ENCODE data around the gene GPR157.
"Not testable (repeated sequence)": the region's sequence is repeated elsewhere in the genome, so short reads cannot be mapped to it uniquely, and the experiment has no call there.

GPR157 gene, protein sequence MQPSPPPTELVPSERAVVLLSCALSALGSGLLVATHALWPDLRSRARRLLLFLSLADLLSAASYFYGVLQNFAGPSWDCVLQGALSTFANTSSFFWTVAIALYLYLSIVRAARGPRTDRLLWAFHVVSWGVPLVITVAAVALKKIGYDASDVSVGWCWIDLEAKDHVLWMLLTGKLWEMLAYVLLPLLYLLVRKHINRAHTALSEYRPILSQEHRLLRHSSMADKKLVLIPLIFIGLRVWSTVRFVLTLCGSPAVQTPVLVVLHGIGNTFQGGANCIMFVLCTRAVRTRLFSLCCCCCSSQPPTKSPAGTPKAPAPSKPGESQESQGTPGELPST

DNA sequence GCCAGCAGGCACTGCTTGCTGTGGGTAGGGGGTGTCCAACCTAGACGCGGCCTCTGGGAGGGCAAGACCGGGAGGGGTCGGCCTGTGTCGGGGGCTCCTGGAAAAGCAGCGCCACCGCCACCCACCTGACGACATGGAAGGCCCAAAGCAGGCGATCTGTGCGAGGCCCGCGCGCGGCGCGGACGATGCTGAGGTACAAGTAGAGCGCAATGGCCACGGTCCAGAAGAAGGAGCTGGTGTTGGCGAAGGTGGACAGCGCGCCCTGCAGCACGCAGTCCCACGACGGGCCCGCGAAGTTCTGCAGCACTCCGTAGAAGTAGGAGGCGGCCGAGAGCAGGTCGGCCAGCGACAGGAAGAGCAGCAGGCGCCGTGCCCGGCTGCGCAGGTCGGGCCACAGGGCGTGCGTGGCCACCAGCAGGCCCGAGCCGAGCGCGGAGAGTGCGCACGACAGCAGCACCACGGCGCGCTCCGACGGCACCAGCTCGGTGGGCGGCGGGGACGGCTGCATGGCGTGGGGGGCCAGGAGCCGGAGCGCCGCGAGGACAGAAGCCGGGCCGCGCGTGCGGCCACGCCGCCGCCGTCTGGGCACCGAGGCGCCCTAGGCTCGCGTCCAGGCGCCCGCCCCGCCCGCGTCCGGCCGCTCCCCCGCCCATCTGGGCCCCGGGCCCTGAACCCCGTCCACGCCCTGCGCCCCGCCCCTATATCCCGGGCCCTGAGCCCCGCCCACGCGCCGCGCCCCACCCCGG is at the start of gene GPR157:
Gene GPR157 (minus strand): TSS at position 583 of the 746 bp plus-strand sequence. CDS start 75 bp downstream, at position 508.
- DNase-seq (ENCODE audit: low read depth, low spot score): peak; percentile 40

DNA sequence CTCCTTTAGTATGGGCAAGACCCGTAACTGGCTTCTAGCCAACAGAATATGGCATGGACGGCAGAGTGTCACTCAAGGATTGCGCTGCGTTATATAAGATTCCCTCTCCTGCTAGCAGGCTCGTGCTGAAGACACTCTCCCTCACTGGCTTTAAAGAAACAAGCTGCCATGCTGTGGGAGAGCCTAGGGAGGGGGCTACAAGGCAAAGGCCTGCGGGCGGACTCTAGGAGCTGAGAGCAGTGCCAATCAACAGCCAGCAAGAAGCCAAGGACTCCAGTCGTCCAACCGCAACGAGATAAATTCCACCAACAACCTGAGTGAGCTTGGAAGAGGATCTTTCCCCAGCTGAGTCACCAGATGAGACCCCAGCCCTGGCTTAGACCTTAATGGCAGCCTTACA is 45.9 kb upstream of the GPR157 start:
- no peak for DNase-seq (ENCODE audit: low read depth, low spot score)

DNA sequence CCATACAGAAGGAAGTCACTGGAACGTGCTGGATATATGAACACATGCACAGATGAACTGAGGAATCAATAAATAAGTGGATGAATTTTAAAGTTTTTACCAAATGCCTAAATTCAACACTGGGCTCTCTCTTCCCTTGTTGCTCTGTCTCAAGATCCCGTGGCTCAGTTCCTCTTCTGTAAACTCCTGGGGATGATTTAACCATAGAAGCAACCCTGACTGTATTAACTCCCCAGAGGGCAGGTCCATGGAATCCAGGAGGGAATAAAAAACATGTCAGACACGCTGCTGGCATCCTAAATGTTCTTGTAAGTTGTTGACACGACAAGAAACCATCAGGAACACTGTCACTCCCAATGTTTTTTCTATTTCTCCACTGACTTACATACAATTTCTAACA is 45.3 kb upstream of the GPR157 start:
- DNase-seq (ENCODE audit: low read depth, low spot score): no peak

DNA sequence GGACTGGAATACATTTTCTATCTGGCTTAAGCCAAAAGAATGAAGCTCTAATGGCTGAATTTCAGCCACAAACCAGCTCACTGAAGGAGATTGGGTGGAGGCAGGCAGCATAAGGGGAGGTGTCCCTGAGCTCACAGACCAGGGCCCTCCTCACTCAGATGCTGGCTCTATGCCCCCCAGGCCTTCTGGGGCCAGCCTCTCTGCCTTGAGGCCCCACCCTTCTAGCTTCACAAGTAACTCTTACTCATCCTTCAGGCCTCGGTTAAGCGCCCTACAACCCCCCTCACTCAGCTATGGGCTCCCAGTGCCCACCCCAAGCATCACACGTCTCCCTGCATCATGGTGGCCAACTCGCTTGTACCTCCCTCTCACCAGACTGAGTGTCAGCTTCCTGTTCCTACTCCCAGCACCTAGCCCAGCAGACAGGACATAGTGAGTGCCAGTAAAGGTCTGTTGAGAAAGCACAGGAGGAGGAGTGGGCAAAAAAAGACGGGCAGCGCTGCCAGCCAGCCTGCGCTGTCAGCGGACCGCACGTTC is 40.8 kb upstream of the GPR157 start:
- no peak for DNase-seq (ENCODE audit: low read depth, low spot score)

DNA sequence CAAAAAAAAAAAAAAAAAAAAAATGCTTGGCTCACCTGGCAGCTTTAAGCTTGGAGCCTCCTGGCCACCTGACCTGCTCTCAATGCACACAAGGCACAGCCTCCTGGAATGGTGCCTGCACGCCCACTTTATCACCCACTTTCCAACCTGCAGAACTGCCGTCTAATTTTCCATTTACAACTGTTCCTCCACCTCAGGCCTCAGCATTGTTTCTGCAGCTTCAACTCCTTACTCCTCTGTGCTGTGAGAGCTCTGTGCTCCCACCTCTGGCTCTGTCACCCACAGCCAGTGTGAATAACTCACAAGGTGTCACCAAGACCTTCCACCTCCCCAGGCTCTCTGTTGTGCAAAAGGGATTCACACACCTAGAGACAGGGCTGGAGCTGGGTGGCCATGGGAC is 38.7 kb upstream of the GPR157 start:
- no peak for DNase-seq (ENCODE audit: low read depth, low spot score)

DNA sequence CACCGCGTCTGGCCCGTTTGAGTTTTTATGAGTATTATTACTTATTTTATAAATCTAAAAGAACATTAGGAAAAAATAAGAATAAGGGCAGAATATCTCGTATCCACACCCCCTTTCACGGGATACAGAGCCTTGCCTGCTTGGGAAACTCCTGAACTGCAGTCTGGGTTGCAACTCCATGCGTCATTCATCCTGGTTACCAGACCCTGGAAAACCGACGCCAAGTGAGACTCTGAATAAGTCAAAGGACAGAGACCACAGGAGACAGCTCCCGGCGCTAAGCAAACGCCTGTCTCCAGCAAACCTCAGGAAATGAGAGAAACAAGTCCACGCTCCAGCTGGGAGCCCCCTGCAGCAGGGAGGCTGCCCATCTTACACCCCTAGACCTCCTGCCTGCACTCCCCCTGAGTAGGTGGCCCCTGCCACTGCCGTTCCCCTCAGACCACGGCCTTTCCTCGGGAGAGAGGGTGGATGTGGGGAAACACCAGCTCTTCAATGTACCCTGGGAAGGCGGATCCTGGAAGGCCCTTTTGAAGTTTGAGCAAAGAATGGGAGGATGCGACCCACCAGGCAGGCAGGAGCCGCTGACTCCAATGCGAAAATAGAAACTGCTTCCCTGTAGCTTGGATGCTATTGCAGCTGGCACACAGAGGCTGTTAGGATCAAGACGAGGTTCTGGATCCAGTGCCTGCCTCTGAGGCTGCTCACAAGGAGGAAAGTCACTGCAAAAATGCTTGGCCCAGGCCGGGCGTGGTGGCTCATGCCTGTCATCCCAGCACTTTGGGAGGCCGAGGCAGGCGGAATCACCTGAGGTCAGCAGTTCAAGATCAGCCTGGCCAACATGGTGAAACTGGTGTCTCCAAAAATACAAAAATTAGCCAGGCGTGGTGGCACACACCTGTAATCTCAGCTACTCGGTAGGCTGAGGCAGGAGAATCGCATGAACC is 37.7 kb upstream of the GPR157 start:
- no peak for DNase-seq (ENCODE audit: low read depth, low spot score)

DNA sequence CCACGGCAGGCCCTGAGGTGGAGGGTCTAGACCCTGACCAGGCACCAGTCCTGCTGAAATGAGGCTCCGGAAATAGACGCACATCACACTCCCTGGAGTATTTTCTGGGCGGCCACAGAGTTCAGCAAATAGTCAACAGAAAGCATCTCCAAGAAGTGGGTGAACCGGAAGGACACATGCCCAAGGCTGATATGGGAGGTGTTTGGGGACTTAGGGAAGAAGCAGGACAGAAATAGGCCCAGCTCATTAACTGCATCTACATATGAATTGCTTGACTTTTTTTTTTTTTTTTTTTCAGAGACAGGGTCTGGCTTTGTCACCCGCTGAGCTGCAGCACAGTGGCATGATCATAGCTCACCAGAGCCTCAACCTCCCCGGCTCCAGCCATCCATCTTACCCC is 36.5 kb upstream of the GPR157 start:
- no peak for DNase-seq (ENCODE audit: low read depth, low spot score)

DNA sequence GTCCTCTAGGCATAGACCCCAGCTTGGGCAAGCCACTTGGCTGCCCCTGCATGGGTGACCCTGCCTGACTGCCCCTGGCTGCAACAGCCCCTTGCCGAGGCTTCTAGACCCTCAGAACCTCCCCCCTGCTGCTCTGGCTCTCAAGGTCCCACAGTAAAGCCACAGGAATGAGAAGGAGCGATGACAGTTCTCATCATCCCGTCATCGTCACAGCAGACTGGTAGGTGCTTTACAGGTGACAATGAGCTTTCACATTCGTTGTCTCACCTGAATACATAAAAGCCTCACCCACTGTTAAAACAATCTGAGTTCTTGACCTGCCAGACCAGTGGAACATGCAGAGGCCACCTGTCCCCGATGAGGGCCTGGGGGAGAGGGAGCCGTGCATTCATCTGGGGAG is 36.0 kb upstream of the GPR157 start:
- DNase-seq (ENCODE audit: low read depth, low spot score): no peak

DNA sequence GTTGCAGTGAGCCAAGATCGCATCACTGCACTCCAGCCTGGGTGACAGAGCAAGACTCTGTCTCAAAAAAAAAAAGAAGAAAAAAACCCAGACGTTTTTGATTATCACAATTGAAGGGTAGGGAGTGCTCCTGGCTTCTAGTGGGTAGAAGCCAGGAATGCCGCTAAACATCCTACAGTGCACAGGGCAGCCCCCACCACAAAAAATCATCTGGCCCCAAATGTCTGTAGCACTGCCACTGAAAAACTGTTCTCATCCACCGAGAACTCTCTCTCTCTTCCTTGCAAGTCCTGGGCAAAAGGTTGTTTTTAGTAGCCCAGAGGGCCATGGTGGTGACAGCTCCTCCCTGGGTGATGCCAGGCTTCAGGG is 35.6 kb upstream of the GPR157 start:
- no peak for DNase-seq (ENCODE audit: low read depth, low spot score)

DNA sequence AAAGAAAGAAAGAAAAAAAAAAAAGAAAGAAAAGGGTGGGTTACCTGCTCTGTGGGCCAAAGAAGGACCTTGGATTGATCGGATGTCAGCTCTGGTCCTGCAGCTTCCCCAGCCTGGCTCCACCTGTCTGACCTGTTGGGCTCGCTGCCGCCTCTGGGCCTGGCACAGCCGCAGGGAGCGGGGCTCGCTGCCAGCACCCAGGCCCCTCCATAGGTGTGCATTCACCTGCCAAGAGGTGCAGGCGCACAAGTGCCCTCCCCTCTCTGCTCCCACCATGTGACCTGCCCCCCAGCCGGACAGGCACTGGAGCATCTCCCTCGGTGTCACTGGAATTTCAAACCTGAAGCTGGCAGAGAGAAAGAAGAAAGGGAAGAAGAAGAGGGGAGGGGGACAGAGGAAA is 33.1 kb upstream of the GPR157 start:
- DNase-seq (ENCODE audit: low read depth, low spot score): no peak

DNA sequence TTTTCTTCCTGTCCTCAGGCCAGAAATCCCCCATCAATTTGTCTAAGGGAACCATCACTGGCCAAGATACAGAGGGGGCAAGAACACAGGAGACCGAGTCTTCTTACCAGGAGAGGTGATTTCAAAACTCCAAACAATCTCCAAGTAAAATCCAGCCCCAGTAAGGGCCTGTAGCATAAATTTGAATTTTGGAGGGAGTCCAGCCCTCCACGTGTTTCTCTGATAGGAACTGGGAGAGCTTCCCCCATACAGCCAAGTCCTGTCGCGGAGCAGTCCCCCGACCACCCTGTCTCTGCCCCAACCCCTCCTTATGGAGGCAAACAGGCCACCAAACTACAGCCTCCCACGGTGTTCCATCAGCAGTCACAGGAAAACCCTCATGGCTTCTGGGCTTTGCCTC is 32.4 kb upstream of the GPR157 start:
- no peak for DNase-seq (ENCODE audit: low read depth, low spot score)

DNA sequence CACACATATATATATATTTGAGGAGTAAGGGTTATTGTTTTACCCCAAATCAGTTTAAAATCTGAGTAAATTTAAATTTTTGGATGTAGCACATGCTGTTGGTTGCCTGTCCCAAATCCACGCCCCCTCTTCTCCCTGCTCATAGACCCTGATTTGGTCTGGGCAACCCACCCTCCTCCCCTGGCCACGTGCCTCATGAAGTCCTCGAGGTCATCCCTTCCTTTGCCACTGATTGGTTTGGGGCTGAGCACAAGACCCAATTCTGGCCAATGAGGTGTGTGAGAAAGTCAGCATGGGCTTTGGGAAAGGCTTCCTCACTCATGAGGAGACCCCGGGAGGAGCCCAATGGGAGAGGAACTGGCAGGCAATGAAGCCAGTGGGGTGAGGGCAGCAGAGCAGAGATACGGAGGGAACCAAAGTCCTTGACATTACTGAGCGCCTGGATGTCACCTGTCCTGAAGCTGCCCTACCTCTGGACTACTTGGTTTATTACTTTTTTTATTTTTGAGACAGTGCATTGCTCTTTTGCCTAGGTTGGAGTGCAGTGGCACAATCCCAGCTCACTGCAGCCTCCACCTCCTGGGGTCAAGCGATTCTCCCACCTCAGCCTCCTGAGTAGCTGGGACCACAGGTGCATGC is 31.3 kb upstream of the GPR157 start:
- DNase-seq (ENCODE audit: low read depth, low spot score): no peak

DNA sequence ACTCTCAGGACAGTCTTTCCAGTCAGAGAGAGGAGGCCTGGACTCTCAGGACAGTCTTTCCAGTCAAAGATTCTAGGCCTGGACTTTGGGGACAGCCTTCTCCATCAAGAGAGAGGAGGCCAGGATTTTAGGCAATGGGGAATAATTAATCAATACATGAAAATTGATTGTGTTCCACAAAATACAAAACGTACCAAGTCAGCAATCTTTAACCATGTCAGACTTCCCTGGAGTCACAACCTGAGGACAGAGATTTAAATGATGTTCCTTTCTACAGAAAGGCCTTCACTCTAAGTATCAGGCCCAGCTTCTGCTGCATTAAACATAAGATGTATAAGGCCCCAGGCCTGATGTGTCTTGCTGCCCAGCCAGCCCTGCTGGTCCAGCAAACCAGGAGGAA is 27.0 kb upstream of the GPR157 start:
- no peak for DNase-seq (ENCODE audit: low read depth, low spot score)

DNA sequence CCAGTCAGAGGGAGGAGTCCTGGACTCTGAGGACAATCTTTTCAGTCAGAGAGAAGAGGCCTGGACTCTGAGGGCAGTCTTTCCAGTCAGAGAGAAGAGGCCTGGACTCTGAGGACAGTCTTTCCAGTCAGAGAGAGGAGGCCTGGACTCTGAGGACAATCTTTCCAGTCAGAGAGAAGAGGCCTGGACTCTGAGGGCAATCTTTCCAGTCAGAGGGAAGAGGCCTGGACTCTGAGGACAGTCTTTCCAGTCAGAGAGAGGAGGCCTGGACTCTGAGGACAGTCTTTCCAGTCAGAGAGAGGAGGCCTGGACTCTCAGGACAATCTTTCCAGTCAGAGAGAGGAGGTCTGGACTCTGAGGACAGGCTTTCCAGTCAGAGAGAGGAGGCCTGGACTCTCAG is 26.5 kb upstream of the GPR157 start:
- not testable (repeated sequence) for DNase-seq (ENCODE audit: low read depth, low spot score)

DNA sequence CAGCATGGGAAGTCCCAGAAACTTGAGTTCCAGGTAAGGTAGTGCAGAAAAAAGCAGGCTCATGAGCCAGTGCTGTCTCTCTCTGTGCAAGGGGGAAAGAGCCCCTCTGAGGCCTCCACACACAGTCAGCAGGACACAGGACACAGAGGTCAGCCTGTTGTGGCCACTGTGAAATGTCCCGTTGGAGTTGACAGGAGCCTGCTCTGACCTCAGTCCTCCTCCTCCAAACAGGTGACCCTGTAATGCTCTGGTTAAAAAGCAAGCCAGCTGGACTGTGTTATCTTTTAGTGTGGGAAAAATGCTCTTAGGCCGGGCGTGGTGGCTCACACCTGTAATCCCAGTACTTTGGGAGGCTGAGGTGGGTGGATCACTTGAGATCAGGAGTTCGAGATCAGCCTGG is 24.2 kb upstream of the GPR157 start:
- DNase-seq (ENCODE audit: low read depth, low spot score): no peak

DNA sequence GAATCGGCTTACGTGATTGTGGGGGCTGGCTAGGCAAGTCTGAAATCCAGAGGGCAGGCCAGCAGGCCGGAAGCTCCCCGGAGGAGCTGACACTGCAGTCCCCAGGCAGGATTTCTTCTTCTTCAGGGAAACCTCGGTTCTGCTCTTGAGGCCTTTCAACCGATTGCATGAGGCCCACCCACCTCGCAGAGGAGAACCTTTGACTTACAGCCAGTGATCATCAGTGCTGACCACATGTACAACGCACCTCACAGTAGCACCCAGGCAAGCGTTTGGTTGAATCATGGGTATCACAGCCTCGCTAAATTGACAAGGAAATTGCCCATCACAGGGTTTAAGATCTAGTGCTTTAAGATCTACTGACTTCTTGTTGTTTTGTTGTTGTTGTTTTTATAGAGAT is 23.6 kb upstream of the GPR157 start:
- no peak for DNase-seq (ENCODE audit: low read depth, low spot score)

DNA sequence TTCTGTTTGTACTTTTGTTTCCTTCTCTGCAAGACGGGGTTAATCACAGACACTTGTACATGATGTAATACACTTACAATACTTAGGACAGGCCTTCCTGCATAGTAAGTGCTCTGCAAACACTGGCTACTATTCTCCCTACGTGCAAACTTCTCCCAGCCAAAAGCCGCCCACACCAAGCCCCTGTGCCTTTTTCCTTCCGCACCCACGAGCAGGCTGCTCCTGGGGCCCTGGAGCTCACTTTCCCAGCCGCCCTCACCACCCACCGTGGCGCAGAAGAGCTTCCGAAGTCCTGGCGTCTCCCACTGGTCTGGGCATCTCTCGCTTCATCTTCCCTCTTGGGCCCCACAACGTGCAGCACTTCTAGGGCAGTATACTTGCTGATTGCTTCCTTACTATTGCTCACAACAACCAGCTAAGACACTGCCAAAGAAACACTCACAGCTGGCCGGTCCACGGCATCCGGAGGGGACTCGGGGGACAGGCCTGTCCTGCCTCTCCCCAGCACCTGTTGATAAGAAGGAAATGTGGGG is 22.5 kb upstream of the GPR157 start:
- no peak for DNase-seq (ENCODE audit: low read depth, low spot score)

DNA sequence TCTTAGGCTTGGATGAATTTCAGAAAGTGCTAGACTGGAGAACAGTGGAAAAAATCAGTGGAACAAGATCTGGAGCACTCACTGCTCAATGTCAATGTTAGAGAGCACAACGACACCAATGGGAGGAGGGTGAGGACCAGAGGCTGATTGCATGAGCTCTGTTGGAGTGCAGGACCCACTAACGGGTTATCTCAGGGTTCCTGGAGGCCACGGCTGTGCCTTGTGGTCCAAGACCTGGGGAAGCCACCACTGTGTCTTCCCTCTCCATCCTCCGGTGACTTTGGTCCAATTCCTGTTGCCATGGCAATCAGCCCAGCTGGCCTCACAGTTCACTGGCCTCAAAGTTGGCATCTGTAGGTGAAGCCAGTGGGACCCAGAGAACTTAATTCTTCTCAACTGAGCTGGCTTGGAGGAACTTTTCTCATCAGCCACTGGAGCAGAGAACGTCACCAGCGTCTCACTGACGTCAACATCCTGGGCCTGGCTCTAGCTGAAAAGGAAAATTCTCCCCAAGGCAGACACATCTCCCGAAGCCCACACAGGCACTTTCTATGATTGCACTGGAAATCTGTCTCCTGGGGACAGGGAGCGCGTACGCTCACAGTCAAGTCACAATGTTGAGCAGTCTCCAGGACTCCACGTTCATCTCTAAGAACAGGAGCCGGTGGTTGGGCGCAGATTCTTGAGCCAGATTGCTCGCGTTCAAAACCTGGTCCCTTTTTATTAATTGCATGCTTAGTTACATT is 21.9 kb upstream of the GPR157 start:
- DNase-seq (ENCODE audit: low read depth, low spot score): no peak

DNA sequence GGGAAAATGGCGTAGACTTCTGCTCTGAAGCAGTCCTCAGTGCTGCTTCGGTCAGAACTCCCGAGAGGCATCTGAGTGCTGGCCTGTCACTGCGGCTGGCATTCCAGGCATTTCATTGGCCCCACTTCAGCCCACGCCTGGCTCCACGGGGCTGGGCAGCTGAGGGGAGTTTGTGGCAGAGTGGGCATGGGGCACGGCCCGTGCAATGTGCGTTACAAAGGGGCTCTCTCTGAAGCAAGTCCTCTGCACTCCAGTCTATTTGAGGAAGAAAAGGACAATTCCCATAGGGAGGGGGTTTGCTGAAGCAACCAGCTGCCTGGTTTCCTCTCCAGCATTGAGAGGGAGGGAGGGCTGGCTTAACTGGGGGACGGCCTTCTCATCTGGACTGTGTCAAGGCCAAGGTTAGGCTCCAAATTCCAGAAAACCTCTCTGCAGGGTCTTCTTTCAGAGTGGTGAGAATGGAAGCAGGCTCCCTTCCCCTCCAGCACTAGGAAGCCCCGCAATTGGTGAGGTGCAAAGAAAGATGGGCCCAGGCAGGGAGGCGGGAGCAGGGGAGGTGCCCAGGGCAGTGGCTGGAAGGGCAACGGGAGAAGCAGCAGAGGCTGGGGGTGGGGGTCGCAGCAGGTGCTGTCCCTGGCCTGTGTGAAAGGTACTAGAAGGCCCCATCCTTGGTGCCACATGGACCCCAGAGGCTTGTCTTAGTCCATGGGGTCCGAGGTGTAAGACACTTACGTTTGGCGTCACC is 21.1 kb upstream of the GPR157 start:
- DNase-seq (ENCODE audit: low read depth, low spot score): no peak

DNA sequence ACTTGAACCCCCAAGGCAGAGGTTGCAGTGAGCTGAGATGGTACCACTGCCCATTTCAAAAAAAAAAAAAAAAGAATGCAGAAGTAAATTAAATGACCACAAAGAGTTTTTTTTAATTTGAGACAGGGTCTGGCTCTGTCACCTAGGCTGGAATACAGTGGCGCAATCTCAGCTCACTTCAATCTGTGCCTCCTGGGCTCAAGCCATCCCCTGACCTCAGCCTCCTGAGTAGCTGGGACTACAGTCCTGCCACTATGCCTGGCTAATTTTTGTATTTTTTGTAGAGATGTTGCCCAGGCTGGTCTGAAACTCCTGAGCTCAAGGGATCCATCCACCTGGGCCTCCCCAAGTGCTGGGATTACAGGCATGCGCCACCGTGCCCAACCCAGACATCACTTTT is 20.2 kb upstream of the GPR157 start:
- no peak for DNase-seq (ENCODE audit: low read depth, low spot score)

Data from activated naive CD8-positive, alpha-beta T cell treated with anti-CD3 and anti-CD28 coated beads, Interleukin-2, amount 50 U/mL, for 16 hours (primary cell).